ENCODE data around the gene GTF3C5.
"Not testable (repeated sequence)": the region's sequence is repeated elsewhere in the genome, so short reads cannot be mapped to it uniquely, and the experiment has no call there.

The GTF3C5 gene

DNA sequence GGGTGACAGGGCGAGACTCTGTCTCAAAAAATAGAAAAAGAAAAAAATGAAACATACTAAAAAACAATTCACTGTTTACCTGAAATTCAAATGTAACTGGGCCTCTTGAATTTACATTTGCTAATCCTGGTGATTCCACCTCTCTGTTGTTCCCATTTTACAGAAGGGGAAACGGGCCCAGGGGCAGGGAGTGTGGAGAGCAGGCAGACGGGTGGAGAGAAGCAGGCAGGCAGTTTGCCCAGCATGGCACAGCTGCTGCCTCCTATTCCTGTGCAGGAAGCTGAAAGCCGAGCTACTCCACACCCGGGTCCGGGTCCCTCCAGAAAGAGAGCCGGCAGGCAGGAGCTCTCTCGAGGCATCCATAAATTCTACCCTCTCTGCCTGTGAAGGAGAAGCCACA is 31.8 kb downstream of the GTF3C5 start:
- H3K9me2 ChIP-seq (replicated peaks; ENCODE audit: control insufficient read depth, low read length); H3K36me3 ChIP-seq (ENCODE audit: control insufficient read depth, low read length); H3K27ac ChIP-seq (ENCODE audit: low read depth, low read length); H3K79me2 ChIP-seq (ENCODE audit: control insufficient read depth, low read length); H3K4me2 ChIP-seq (ENCODE audit: low read length); H3F3A ChIP-seq (ENCODE audit: control insufficient read depth, insufficient read depth); H3K9me3 ChIP-seq (ENCODE audit: control insufficient read depth, insufficient read depth, low read length); H4K20me1 ChIP-seq (ENCODE audit: control insufficient read depth, insufficient read depth, low read depth, low read length); H3K27me3 ChIP-seq (ENCODE audit: control insufficient read depth, low read length); H3K4me3 ChIP-seq (ENCODE audit: low read length): not testable (repeated sequence)
- H3K4me1 ChIP-seq (ENCODE audit: control insufficient read depth, low read length) = peaks cover 19% of the 10 kb centered on the region

DNA sequence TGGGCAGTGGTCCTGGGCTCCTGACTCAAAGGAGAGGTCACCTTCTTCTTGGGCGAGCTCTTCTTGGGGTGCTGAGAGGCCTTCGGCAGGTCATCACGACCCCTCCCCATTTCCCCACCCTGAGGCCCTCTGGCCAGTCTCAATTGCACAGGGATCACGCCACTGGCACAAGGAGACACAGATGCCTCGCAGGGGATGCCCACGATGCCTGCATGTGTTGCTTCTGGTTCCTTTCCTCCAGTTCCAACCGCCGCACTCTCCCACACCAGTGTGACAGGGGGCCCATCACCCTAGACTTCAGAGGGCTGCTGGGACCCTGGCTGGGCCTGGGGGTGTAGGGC is 32.3 kb downstream of the GTF3C5 start:
- no peaks in the 10 kb centered on the region for H3K9me3 ChIP-seq (ENCODE audit: control insufficient read depth, insufficient read depth, low read length)
- H4K20me1 ChIP-seq (ENCODE audit: control insufficient read depth, insufficient read depth, low read depth, low read length) = no peaks in the 10 kb centered on the region
- H3K27me3 ChIP-seq (ENCODE audit: control insufficient read depth, low read length) = no peaks in the 10 kb centered on the region
- H3K36me3 ChIP-seq (ENCODE audit: control insufficient read depth, low read length) = peaks cover 4% of the 10 kb centered on the region; the same call in 1 of the 2 replicates
- no peak overlapping the region for H3K27ac ChIP-seq (ENCODE audit: low read depth, low read length)
- no peaks in the 10 kb centered on the region for H3F3A ChIP-seq (ENCODE audit: control insufficient read depth, insufficient read depth)
- peaks cover 19% of the 10 kb centered on the region for H3K4me1 ChIP-seq (ENCODE audit: control insufficient read depth, low read length)
- no peaks in the 10 kb centered on the region for H3K79me2 ChIP-seq (ENCODE audit: control insufficient read depth, low read length)
- H3K4me3 ChIP-seq (ENCODE audit: low read length) = no peak overlapping the region
- TF ChIP-seq, protein P1, sequence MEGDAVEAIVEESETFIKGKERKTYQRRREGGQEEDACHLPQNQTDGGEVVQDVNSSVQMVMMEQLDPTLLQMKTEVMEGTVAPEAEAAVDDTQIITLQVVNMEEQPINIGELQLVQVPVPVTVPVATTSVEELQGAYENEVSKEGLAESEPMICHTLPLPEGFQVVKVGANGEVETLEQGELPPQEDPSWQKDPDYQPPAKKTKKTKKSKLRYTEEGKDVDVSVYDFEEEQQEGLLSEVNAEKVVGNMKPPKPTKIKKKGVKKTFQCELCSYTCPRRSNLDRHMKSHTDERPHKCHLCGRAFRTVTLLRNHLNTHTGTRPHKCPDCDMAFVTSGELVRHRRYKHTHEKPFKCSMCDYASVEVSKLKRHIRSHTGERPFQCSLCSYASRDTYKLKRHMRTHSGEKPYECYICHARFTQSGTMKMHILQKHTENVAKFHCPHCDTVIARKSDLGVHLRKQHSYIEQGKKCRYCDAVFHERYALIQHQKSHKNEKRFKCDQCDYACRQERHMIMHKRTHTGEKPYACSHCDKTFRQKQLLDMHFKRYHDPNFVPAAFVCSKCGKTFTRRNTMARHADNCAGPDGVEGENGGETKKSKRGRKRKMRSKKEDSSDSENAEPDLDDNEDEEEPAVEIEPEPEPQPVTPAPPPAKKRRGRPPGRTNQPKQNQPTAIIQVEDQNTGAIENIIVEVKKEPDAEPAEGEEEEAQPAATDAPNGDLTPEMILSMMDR (IDR thresholded peaks at IDR 0.05; ENCODE audit: low read depth, low read length, poor library complexity, severe bottlenecking) = no peak
- TF ChIP-seq EZH2phosphoT487 (IDR thresholded peaks at IDR 0.05; ENCODE audit: borderline replicate concordance, low read length) = no peak
- H3K4me2 ChIP-seq (ENCODE audit: low read length) = no peak overlapping the region
- no peaks in the 10 kb centered on the region for H3K9me2 ChIP-seq (replicated peaks; ENCODE audit: control insufficient read depth, low read length)

DNA sequence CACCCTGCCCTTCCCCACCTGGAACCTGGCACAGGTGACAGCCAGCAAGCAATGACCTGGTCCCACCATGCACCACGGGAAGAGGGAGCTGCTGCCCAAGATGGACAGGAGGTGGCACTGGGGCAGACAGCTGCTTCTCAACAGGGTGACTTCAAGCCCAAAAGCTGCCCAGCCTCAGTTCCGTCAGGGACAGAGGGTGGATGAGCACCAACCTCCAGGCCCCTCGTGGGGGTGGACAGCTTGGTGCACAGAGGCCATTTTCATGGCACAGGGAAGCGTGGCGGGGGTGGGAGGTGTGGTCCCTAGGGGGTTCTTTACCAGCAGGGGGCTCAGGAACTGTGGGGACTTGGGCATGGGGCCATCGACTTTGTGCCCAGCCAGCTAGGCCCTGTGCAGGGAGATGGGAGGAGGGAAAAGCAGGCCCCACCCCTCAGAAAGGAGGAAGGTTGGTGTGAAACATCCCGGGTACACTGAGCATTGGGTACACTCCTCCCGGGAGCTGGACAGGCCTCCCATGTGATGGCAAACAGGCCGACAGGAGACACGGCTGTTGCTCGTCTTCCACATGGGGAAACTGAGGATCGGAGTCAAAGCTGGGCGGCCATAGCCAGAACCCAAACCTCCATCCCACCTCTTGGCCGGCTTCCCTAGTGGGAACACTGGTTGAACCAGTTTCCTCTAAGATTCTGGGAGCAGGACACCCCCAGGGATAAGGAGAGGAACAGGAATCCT is 32.9 kb downstream of the GTF3C5 start:
- H3K4me1 ChIP-seq (ENCODE audit: control insufficient read depth, low read length) = peaks cover 18% of the 10 kb centered on the region
- no peak overlapping the region for H3K4me2 ChIP-seq (ENCODE audit: low read length)
- no peak overlapping the region for H3K4me3 ChIP-seq (ENCODE audit: low read length)
- H3K27ac ChIP-seq (ENCODE audit: low read depth, low read length) = no peak overlapping the region
- no peaks in the 10 kb centered on the region for H3K36me3 ChIP-seq (ENCODE audit: control insufficient read depth, low read length)
- no peaks in the 10 kb centered on the region for H4K20me1 ChIP-seq (ENCODE audit: control insufficient read depth, insufficient read depth, low read depth, low read length)
- H3K27me3 ChIP-seq (ENCODE audit: control insufficient read depth, low read length) = no peaks in the 10 kb centered on the region
- TF ChIP-seq, protein P1 (IDR thresholded peaks at IDR 0.05; ENCODE audit: low read depth, low read length, poor library complexity, severe bottlenecking) = no peak
- TF ChIP-seq EZH2phosphoT487 (IDR thresholded peaks at IDR 0.05; ENCODE audit: borderline replicate concordance, low read length) = no peak
- no peaks in the 10 kb centered on the region for H3K9me2 ChIP-seq (replicated peaks; ENCODE audit: control insufficient read depth, low read length)
- no peaks in the 10 kb centered on the region for H3F3A ChIP-seq (ENCODE audit: control insufficient read depth, insufficient read depth)
- H3K79me2 ChIP-seq (ENCODE audit: control insufficient read depth, low read length) = no peaks in the 10 kb centered on the region
- H3K9me3 ChIP-seq (ENCODE audit: control insufficient read depth, insufficient read depth, low read length) = no peaks in the 10 kb centered on the region

DNA sequence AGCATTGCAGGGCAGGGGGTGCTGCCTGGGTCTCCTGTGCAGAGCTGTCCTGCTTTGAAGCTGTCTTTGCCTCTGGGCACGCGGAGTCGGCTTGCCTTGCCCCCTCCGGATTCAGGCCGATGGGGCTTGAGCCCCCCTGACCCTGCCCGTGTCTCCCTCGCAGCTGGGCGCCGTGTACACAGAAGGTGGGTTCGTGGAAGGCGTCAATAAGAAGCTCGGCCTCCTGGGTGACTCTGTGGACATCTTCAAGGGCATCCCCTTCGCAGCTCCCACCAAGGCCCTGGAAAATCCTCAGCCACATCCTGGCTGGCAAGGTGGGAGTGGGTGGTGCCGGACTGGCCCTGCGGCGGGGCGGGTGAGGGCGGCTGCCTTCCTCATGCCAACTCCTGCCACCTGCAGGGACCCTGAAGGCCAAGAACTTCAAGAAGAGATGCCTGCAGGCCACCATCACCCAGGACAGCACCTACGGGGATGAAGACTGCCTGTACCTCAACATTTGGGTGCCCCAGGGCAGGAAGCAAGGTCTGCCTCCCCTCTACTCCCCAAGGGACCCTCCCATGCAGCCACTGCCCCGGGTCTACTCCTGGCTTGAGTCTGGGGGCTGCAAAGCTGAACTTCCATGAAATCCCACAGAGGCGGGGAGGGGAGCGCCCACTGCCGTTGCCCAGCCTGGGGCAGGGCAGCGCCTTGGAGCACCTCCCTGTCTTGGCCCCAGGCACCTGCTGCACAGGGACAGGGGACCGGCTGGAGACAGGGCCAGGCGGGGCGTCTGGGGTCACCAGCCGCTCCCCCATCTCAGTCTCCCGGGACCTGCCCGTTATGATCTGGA is 33.7 kb downstream of the GTF3C5 start:
- Histone ChIP-seq H3K27me3 (ENCODE audit: control insufficient read depth, low read length) (no peaks in the 10 kb centered on the region), H3K79me2 (ENCODE audit: control insufficient read depth, low read length) (no peaks in the 10 kb centered on the region), H3F3A (ENCODE audit: control insufficient read depth, insufficient read depth) (no peaks in the 10 kb centered on the region), H3K9me3 (ENCODE audit: control insufficient read depth, insufficient read depth, low read length) (no peaks in the 10 kb centered on the region), H3K27ac (ENCODE audit: low read depth, low read length) (no peak overlapping the region), H3K9me2 (replicated peaks; ENCODE audit: control insufficient read depth, low read length) (no peaks in the 10 kb centered on the region), H3K4me1 (ENCODE audit: control insufficient read depth, low read length) (peaks cover 10% of the 10 kb centered on the region), H4K20me1 (ENCODE audit: control insufficient read depth, insufficient read depth, low read depth, low read length) (no peaks in the 10 kb centered on the region), H3K36me3 (ENCODE audit: control insufficient read depth, low read length) (no peaks in the 10 kb centered on the region), H3K4me2 (ENCODE audit: low read length) (no peak overlapping the region), H3K4me3 (ENCODE audit: low read length) (no peak overlapping the region)
- TF ChIP-seq, protein P1 (IDR thresholded peaks at IDR 0.05; ENCODE audit: low read depth, low read length, poor library complexity, severe bottlenecking) = no peak
- no peak for TF ChIP-seq EZH2phosphoT487 (IDR thresholded peaks at IDR 0.05; ENCODE audit: borderline replicate concordance, low read length)

Measured in DOHH2 (cell line).